ENCODE results near the gene NCAN. TPM values are rescaled to one million over a fixed set of nuclear protein-coding genes. Genes with fewer than 3 reads are reported as not detected.

Gene NCAN
- polyA plus RNA-seq, 1 donor from 2014 or later, result 52.1 TPM

GRCh38 chr19:19261350-19262189, 49.8 kb downstream of the NCAN start:
- H2AFZ ChIP-seq (ENCODE audit: low read depth, low read length), result no peak overlapping the region
- TF ChIP-seq POLR2AphosphoS5 (IDR thresholded peaks at IDR 0.05) (no peak), RAD21 (conservative IDR thresholded peaks at IDR 0.05) (no peak), EZH2 (IDR thresholded peaks at IDR 0.05; ENCODE audit: borderline replicate concordance, insufficient read depth, low read length, poor library complexity, severe bottlenecking) (no peak), EP300 (conservative IDR thresholded peaks at IDR 0.05; ENCODE audit: poor library complexity, severe bottlenecking) (no peak), REST (IDR thresholded peaks at IDR 0.05; ENCODE audit: borderline replicate concordance) (no peak), CTCF (IDR thresholded peaks at IDR 0.05; ENCODE audit: poor library complexity, severe bottlenecking) (no peak), TAF1 (IDR thresholded peaks at IDR 0.05; ENCODE audit: low read depth) (no peak), SMC3 (conservative IDR thresholded peaks at IDR 0.05; ENCODE audit: poor library complexity) (no peak), MXI1 (conservative IDR thresholded peaks at IDR 0.05; ENCODE audit: poor library complexity, severe bottlenecking) (no peak)
- H4K20me1 ChIP-seq (ENCODE audit: insufficient read depth), result no peaks in the 10 kb centered on the region
- no peak overlapping the region for H3K4me2 ChIP-seq (ENCODE audit: low read length)
- no peaks in the 10 kb centered on the region for H3K9me3 ChIP-seq (ENCODE audit: low read length)
- no peak overlapping the region for H3K27ac ChIP-seq (ENCODE audit: low read length)
- peak overlapping the region; percentile 36 for H3K9ac ChIP-seq (ENCODE audit: low read length)
- peak overlapping the region; percentile 52 for H3K4me3 ChIP-seq (ENCODE audit: low read length)
- H3K36me3 ChIP-seq (ENCODE audit: insufficient read depth, low read length), result no peaks in the 10 kb centered on the region
- no peaks in the 10 kb centered on the region for H3F3A ChIP-seq (ENCODE audit: insufficient read depth, low read length, poor library complexity, severe bottlenecking)
- H3K27me3 ChIP-seq (ENCODE audit: insufficient read depth, low read depth, low read length), result peaks cover 19% of the 10 kb centered on the region
- no peaks in the 10 kb centered on the region for H3K9me2 ChIP-seq (ENCODE audit: insufficient read depth, low read length)
- H3K79me2 ChIP-seq (replicated peaks; ENCODE audit: insufficient read depth, low read length), result no peaks in the 10 kb centered on the region

- Histone ChIP-seq H3F3A (ENCODE audit: insufficient read depth, low read length, poor library complexity, severe bottlenecking) (no peaks in the 10 kb centered on the region), H3K27ac (ENCODE audit: low read length) (no peak overlapping the region), H3K9ac (ENCODE audit: low read length) (peak overlapping the region; percentile 36), H3K4me2 (ENCODE audit: low read length) (no peak overlapping the region), H3K9me2 (ENCODE audit: insufficient read depth, low read length) (no peaks in the 10 kb centered on the region), H3K79me2 (replicated peaks; ENCODE audit: insufficient read depth, low read length) (no peaks in the 10 kb centered on the region), H3K27me3 (ENCODE audit: insufficient read depth, low read depth, low read length) (peaks cover 19% of the 10 kb centered on the region), H3K36me3 (ENCODE audit: insufficient read depth, low read length) (no peaks in the 10 kb centered on the region), H2AFZ (ENCODE audit: low read depth, low read length) (no peak overlapping the region), H3K9me3 (ENCODE audit: low read length) (no peaks in the 10 kb centered on the region), H3K4me3 (ENCODE audit: low read length) (peak overlapping the region; percentile 52), H4K20me1 (ENCODE audit: insufficient read depth) (no peaks in the 10 kb centered on the region)
- TF ChIP-seq POLR2AphosphoS5 (IDR thresholded peaks at IDR 0.05) (no peak), EZH2 (IDR thresholded peaks at IDR 0.05; ENCODE audit: borderline replicate concordance, insufficient read depth, low read length, poor library complexity, severe bottlenecking) (no peak), MXI1 (conservative IDR thresholded peaks at IDR 0.05; ENCODE audit: poor library complexity, severe bottlenecking) (no peak), RAD21 (conservative IDR thresholded peaks at IDR 0.05) (no peak), TAF1 (IDR thresholded peaks at IDR 0.05; ENCODE audit: low read depth) (no peak), EP300 (conservative IDR thresholded peaks at IDR 0.05; ENCODE audit: poor library complexity, severe bottlenecking) (no peak), SMC3 (conservative IDR thresholded peaks at IDR 0.05; ENCODE audit: poor library complexity) (no peak), REST (IDR thresholded peaks at IDR 0.05; ENCODE audit: borderline replicate concordance) (no peak), CTCF (IDR thresholded peaks at IDR 0.05; ENCODE audit: poor library complexity, severe bottlenecking) (no peak)
Observed at GRCh38 chr19:19262190-19263057, 50.7 kb downstream of the NCAN start.

All from neural cell (in vitro differentiated cells).